ENCODE results near the gene MLLT3. TPM values are rescaled to one million over a fixed set of nuclear protein-coding genes. Genes with fewer than 3 reads are reported as not detected.

The MLLT3 gene
- total RNA-seq, 2 donors from 2014 or later: 8.1 to 9.6 TPM

DNA sequence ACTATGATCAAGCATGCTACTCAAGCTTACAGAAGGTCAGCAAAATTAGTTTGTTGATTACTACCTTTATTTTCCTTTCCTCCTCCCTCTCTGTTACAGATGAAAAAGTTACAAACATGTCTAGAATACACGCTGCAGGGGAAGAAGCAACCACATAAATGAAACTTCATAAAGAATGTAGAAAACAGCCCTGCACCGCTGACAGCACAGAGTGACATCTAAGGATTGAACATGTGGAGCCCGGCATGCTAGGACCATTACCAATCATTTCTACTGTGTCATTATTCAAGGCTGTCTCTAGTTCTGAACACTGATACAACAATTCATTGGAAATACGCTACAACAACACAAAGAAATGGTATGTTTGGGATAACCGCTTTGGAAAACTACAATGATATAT is 261.1 kb downstream of the MLLT3 start:
- no peaks in the 10 kb centered on the region for H3K9me3 ChIP-seq
- TF ChIP-seq, protein P1, sequence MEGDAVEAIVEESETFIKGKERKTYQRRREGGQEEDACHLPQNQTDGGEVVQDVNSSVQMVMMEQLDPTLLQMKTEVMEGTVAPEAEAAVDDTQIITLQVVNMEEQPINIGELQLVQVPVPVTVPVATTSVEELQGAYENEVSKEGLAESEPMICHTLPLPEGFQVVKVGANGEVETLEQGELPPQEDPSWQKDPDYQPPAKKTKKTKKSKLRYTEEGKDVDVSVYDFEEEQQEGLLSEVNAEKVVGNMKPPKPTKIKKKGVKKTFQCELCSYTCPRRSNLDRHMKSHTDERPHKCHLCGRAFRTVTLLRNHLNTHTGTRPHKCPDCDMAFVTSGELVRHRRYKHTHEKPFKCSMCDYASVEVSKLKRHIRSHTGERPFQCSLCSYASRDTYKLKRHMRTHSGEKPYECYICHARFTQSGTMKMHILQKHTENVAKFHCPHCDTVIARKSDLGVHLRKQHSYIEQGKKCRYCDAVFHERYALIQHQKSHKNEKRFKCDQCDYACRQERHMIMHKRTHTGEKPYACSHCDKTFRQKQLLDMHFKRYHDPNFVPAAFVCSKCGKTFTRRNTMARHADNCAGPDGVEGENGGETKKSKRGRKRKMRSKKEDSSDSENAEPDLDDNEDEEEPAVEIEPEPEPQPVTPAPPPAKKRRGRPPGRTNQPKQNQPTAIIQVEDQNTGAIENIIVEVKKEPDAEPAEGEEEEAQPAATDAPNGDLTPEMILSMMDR (IDR thresholded peaks at IDR 0.05): no peak
- ATAC-seq (ENCODE audit: insufficient number of reproducible peaks, low FRiP score, low read depth): no peak
- H3K4me1 ChIP-seq (ENCODE audit: control insufficient read depth in 1 of 2, low read depth in 2 of 2): peaks cover 7 to 12% of the 10 kb centered on the region in 2 donors
- no peaks in the 10 kb centered on the region for H3K36me3 ChIP-seq
- DNase-seq (ENCODE audit: low spot score): no peak
- no peak overlapping the region for H3K4me3 ChIP-seq
- no peaks in the 10 kb centered on the region for H3K27me3 ChIP-seq (replicated peaks; ENCODE audit: insufficient read depth)
- H3K27ac ChIP-seq: no peak overlapping the region

DNA sequence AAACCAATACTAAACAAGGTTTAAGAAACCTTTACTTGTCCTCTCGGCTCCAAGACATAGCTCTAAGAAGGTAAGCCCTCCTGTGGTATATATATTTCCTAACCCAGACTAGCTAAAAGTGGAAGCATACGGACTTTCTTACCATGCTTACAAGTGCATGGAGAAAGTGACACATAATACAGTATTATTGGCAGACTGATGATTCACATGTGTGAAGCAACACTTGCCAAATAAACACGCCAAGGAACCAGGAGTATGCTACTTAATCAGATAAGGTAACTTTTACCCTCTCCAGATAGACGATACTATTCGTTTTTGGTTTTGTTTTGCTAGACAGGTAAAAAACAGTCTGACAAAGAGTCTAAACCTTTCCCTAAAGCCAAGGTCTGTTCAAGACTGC is 264.1 kb downstream of the MLLT3 start:
- H3K27ac ChIP-seq: no peak overlapping the region
- ATAC-seq (ENCODE audit: insufficient number of reproducible peaks, low FRiP score, low read depth) (no peak), DNase-seq (ENCODE audit: low spot score) (no peak)
- H3K36me3 ChIP-seq: no peaks in the 10 kb centered on the region
- TF ChIP-seq, protein P1 (IDR thresholded peaks at IDR 0.05): no peak
- no peak overlapping the region for H3K4me3 ChIP-seq
- no peaks in the 10 kb centered on the region for H3K9me3 ChIP-seq
- H3K4me1 ChIP-seq (ENCODE audit: control insufficient read depth in 1 of 2, low read depth in 2 of 2): peaks cover 18 to 27% of the 10 kb centered on the region in 2 donors
- no peaks in the 10 kb centered on the region for H3K27me3 ChIP-seq (replicated peaks; ENCODE audit: insufficient read depth)

DNA sequence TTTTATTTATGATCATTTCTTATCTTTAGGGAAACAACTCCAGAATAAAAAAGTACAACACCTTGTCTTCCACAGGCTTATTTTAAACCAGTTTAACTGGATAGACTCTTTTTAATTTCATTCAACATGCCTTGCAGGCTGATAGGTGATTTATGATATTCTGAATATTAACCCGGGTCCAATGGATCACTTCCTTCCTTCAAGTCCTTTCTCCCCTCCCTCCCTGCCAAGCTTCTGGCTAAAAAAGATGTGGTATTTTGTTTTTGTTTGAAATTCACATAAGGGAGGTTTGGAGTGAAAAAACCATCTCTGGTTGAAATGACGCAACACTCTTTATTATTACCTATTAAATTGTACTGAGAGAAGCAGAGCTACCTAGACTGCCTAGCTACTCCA is 265.3 kb downstream of the MLLT3 start:
- Histone ChIP-seq H3K4me3 (peak overlapping the region; percentile 50), H3K36me3 (no peaks in the 10 kb centered on the region), H3K4me1 (ENCODE audit: control insufficient read depth in 1 of 2, low read depth in 2 of 2) (peaks cover 18 to 27% of the 10 kb centered on the region in 2 donors), H3K9me3 (no peaks in the 10 kb centered on the region), H3K27ac (peak overlapping the region in 1 of 2 donors; percentile 0), H3K27me3 (replicated peaks; ENCODE audit: insufficient read depth) (no peaks in the 10 kb centered on the region)
- DNase-seq (ENCODE audit: low spot score): no peak
- no peak for ATAC-seq (ENCODE audit: insufficient number of reproducible peaks, low FRiP score, low read depth)
- TF ChIP-seq, protein P1 (IDR thresholded peaks at IDR 0.05): no peak

DNA sequence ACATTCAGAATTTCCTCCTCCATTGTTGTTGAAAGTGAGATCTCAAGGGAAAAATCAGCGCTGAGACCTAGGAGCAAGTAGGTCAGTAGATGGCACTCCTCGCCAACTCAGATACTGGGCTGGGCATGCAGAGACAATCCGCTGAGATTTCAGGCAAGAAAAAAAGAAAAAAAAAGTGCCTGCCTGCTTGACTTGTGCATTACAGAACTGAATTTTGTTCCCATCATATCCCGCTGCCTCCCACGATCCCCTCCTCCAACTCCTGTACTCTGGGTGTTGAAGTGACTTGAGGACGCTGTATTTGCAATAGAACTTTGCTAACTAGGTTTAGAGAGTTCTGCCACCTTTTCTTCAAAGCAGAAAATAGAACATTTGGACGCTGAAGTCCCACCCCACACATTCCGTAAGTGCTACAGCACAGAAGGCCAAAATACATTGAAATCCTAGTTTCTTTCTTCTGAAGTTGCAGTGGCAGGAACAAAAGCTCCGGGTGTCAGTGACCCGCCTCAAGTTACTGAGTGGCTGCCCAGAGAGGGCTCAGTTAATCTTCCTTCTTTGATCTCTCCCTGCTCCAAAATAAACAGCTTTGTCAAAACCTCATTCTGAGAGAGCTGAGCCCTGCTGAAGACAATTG is 265.8 kb downstream of the MLLT3 start:
- Histone ChIP-seq H3K4me3 (peak overlapping the region; percentile 50), H3K9me3 (no peaks in the 10 kb centered on the region), H3K4me1 (ENCODE audit: control insufficient read depth in 1 of 2, low read depth in 2 of 2) (peaks cover 18 to 27% of the 10 kb centered on the region in 2 donors), H3K36me3 (no peaks in the 10 kb centered on the region), H3K27ac (peak overlapping the region; percentile 0 to 26), H3K27me3 (replicated peaks; ENCODE audit: insufficient read depth) (no peaks in the 10 kb centered on the region)
- peak; percentile 7 for DNase-seq (ENCODE audit: low spot score)
- TF ChIP-seq, protein P1 (IDR thresholded peaks at IDR 0.05): peak; percentile 50
- no peak for ATAC-seq (ENCODE audit: insufficient number of reproducible peaks, low FRiP score, low read depth)

DNA sequence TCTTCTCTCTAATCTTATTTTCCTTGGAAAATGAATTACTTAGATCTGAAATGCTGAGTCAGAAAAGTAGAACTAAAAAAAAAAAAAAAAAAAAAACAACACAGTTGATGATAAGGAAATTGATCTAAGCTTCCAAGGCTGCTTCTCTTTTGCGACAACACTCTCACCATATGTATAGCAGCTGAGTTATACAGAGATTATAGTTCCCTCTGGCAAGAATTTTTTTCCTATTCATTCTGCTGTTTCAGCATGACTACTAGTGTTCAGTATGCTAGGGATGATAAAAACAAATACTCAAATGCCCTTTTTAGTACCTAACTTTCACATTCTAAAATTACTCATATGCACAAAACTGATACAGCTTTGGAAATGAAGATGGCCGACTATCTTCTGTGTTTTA is 267.3 kb downstream of the MLLT3 start:
- no peaks in the 10 kb centered on the region for H3K36me3 ChIP-seq
- H3K27ac ChIP-seq: no peak overlapping the region
- peaks cover 18 to 27% of the 10 kb centered on the region in 2 donors for H3K4me1 ChIP-seq (ENCODE audit: control insufficient read depth in 1 of 2, low read depth in 2 of 2)
- no peak overlapping the region for H3K4me3 ChIP-seq
- H3K27me3 ChIP-seq (replicated peaks; ENCODE audit: insufficient read depth): no peaks in the 10 kb centered on the region
- no peaks in the 10 kb centered on the region for H3K9me3 ChIP-seq
- peak; percentile 25 for ATAC-seq (ENCODE audit: insufficient number of reproducible peaks, low FRiP score, low read depth)
- no peak for DNase-seq (ENCODE audit: low spot score)
- TF ChIP-seq, protein P1 (IDR thresholded peaks at IDR 0.05): no peak
